ENCODE data around the gene ITPR2. TPM values are rescaled to one million over a fixed set of nuclear protein-coding genes. Genes with fewer than 3 reads are reported as not detected.

The ITPR2 gene
- total RNA-seq, 3 donors from 2014 or later = 33.3 to 60.8 (median 54.0) TPM

DNA sequence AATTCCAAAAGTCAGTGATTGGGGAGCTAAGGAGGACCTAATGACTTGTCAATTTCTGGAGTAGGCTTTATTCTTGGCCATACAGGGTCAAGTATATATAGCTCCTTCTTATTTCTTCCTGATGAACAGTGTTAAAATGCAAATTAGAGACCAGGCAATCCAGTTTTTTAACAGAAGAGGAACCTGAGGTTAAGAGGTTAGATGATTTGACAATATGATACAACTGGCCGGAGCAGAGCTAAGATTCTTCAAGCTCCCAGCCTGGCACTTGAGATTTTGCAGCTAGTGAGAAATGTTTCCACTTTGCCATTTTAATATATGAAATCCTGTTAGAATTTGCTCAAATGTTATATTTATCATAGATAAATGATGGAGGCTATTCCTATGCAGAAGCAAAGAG lies 433.6 kb downstream of the ITPR2 start:
- ATAC-seq = no peak

GRCh38 chr12:26396402-26396801 lies 436.6 kb downstream of the ITPR2 start:
- ATAC-seq (no peak), DNase-seq (no peak)
- Histone ChIP-seq H3K9me3 (no peaks in the 10 kb centered on the region), H3K4me3 (no peak overlapping the region), H3K36me3 (ENCODE audit: low read depth) (no peaks in the 10 kb centered on the region), H3K4me1 (ENCODE audit: low read depth) (no peaks in the 10 kb centered on the region)
- intact Hi-C loops (cut with DNase I, micrococcal nuclease) = no loop called here
- TF ChIP-seq, protein P1, sequence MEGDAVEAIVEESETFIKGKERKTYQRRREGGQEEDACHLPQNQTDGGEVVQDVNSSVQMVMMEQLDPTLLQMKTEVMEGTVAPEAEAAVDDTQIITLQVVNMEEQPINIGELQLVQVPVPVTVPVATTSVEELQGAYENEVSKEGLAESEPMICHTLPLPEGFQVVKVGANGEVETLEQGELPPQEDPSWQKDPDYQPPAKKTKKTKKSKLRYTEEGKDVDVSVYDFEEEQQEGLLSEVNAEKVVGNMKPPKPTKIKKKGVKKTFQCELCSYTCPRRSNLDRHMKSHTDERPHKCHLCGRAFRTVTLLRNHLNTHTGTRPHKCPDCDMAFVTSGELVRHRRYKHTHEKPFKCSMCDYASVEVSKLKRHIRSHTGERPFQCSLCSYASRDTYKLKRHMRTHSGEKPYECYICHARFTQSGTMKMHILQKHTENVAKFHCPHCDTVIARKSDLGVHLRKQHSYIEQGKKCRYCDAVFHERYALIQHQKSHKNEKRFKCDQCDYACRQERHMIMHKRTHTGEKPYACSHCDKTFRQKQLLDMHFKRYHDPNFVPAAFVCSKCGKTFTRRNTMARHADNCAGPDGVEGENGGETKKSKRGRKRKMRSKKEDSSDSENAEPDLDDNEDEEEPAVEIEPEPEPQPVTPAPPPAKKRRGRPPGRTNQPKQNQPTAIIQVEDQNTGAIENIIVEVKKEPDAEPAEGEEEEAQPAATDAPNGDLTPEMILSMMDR (IDR thresholded peaks at IDR 0.05) = no peak

More for the DNA sequence above, 433.6 kb downstream of the ITPR2 start:
- H3K36me3 ChIP-seq (ENCODE audit: low read depth) = no peaks in the 10 kb centered on the region
- intact Hi-C loops (cut with DNase I, micrococcal nuclease) = no loop called here
- H3K4me1 ChIP-seq (ENCODE audit: low read depth) = no peaks in the 10 kb centered on the region
- no peak overlapping the region for H3K4me3 ChIP-seq
- H3K9me3 ChIP-seq = no peaks in the 10 kb centered on the region
- no peak for DNase-seq
- TF ChIP-seq, protein P1 (IDR thresholded peaks at IDR 0.05) = no peak

DNA sequence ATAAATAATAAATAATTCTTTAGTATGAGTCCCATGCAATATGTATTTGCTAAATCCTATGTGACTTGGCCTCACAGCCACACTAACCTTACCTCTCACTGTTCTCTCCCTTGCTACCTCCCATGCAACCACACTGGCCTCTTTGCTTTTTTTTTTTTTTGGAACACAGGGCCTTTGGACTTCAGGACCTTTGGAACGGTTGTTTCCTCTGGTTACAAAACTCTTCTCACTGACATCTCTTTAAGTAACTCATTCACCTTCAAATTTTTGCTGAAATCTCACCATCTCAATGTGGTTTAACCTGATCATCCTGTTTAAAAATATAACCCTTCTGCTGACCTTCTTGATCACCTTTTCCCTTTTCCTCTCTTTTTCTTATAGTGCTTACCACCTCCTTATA lies 443.7 kb downstream of the ITPR2 start:
- H3K36me3 ChIP-seq (ENCODE audit: low read depth) = no peaks in the 10 kb centered on the region
- H3K4me1 ChIP-seq (ENCODE audit: low read depth) = no peaks in the 10 kb centered on the region
- TF ChIP-seq, protein P1 (IDR thresholded peaks at IDR 0.05) = no peak
- ATAC-seq = no peak
- DNase-seq = no peak
- intact Hi-C loops (cut with DNase I, micrococcal nuclease) = no loop called here
- H3K4me3 ChIP-seq = no peak overlapping the region
- no peaks in the 10 kb centered on the region for H3K9me3 ChIP-seq

- Histone ChIP-seq H3K4me1 (ENCODE audit: low read depth) (no peaks in the 10 kb centered on the region), H3K4me3 (no peak overlapping the region), H3K36me3 (ENCODE audit: low read depth) (no peaks in the 10 kb centered on the region), H3K9me3 (no peaks in the 10 kb centered on the region)
- intact Hi-C loops (cut with DNase I, micrococcal nuclease) = no loop called here
- TF ChIP-seq, protein P1 (IDR thresholded peaks at IDR 0.05) = no peak
- DNase-seq = no peak
- no peak for ATAC-seq
These were observed 448.5 kb downstream of the ITPR2 start for GRCh38 chr12:26384536-26384935.

DNA sequence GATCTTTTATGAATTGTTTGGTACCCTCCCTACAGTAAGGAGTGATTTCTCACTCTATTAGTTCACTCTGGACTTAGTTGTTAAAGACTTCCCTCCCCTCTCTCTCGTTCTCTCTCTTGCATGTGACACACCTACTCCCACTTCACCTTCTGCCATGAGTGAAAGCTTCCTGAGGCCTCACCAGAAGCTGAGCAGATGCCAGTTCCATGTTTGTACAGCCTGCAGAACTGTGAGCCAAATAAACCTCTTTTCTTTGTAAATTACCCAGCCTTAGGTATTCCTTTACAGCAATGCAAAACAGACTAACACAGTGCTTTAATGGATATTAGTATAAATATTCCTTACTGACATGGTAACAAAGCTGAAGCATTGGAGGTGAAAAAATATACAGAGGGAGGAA lies 450.0 kb downstream of the ITPR2 start:
- Histone ChIP-seq H3K9me3 (no peaks in the 10 kb centered on the region), H3K36me3 (ENCODE audit: low read depth) (no peaks in the 10 kb centered on the region), H3K4me3 (no peak overlapping the region), H3K4me1 (ENCODE audit: low read depth) (no peaks in the 10 kb centered on the region)
- DNase-seq (no peak), ATAC-seq (no peak)
- TF ChIP-seq, protein P1 (IDR thresholded peaks at IDR 0.05) = no peak
- intact Hi-C loops (cut with DNase I, micrococcal nuclease) = no loop called here

- H3K4me1 ChIP-seq (ENCODE audit: low read depth) = no peaks in the 10 kb centered on the region
- DNase-seq (no peak), ATAC-seq (no peak)
- TF ChIP-seq, protein P1 (IDR thresholded peaks at IDR 0.05) = no peak
- H3K9me3 ChIP-seq = no peaks in the 10 kb centered on the region
- H3K36me3 ChIP-seq (ENCODE audit: low read depth) = no peaks in the 10 kb centered on the region
- H3K4me3 ChIP-seq = no peak overlapping the region
- intact Hi-C loops (cut with DNase I, micrococcal nuclease) = no loop called here
These were observed 452.1 kb downstream of the ITPR2 start for GRCh38 chr12:26380897-26381296.

Measured in mucosa of descending colon (tissue), 3 donors.